RWPE1 (cell line): ENCODE results near the gene ALPL.

Experiments used
- CTCF ChIA-PET: fragments of 350-600 bp; sonication (Branson Sonifier 250); formaldehyde crosslinking; extraction: SDS; loops from one replicate; lab custom pipeline; 2021; lab: Yijun Ruan, JAX
- POLR2A ChIA-PET: fragments of 400-600 bp; formaldehyde crosslinking; extraction: SDS; loops from one replicate; lab custom pipeline; 2020; ENCODE audit warnings: antibody characterized with exemption; ENCODE audit not compliant: low non-redundant PET; lab: Yijun Ruan, JAX
- DNase-seq: peaks from one replicate; pipeline ENCODE4 v3.0.0; 2012; ENCODE audit warnings: low spot score
- H3K27ac ChIP-seq: fragments of 450-650 bp; 2 replicates; pipeline ENCODE4 v1.5.1; 2017
- CTCF ChIP-seq: fragments of 450-650 bp; conservative IDR thresholded peaks from 2 replicates; pipeline ENCODE4 v1.5.1; 2017; ENCODE audit warnings: low read depth, mild to moderate bottlenecking

Gene ALPL

GRCh38 chr1:21550097-21550496 is 40.9 kb downstream of the ALPL start:
- POLR2A ChIA-PET = no interaction called here
- H3K27ac ChIP-seq = no peak overlapping the region
- DNase-seq = no peak
- CTCF ChIA-PET = no interaction called here
- TF ChIP-seq CTCF = no peak

- H3K27ac ChIP-seq = no peak overlapping the region
- TF ChIP-seq CTCF = no peak
- DNase-seq = no peak
- POLR2A ChIA-PET = no interaction called here
- CTCF ChIA-PET = no interaction called here
These were observed 41.7 kb downstream of the ALPL start for GRCh38 chr1:21550866-21551475.

GRCh38 chr1:21552715-21553114 is 43.5 kb downstream of the ALPL start:
- CTCF ChIA-PET = interaction anchor here (0.6 to 0.7 kb wide), 4 partner anchors 182 to 825 kb away, joined by 3 read pairs; no protein-coding TSS in a partner anchor
- DNase-seq = no peak
- POLR2A ChIA-PET = no interaction called here
- H3K27ac ChIP-seq = no peak overlapping the region
- TF ChIP-seq CTCF = no peak

- POLR2A ChIA-PET = no interaction called here
- CTCF ChIA-PET = interaction anchor here (1.3 kb wide), 1 partner anchor 44 kb away, joined by 5 read pairs; the partner anchor contains the start of gene ALPL
- no peak for DNase-seq
- no peak for TF ChIP-seq CTCF
- no peak overlapping the region for H3K27ac ChIP-seq
These were observed 44.1 kb downstream of the ALPL start for GRCh38 chr1:21553116-21553926.

GRCh38 chr1:21559788-21560567 is 50.8 kb downstream of the ALPL start:
- no peak for TF ChIP-seq CTCF
- DNase-seq = no peak
- H3K27ac ChIP-seq = no peak overlapping the region
- ChIA-PET CTCF (interaction anchor here (0.6 to 1.1 kb wide), 3 partner anchors 51 to 1067 kb away, joined by 3 to 5 read pairs (median 5); no protein-coding TSS in a partner anchor), POLR2A (no interaction called here)

- DNase-seq = no peak
- H3K27ac ChIP-seq = no peak overlapping the region
- ChIA-PET CTCF (interaction anchor here (0.5 to 1.1 kb wide), 2 partner anchors 19 to 52 kb away, joined by 3 to 4 read pairs; no protein-coding TSS in a partner anchor), POLR2A (no interaction called here)
- TF ChIP-seq CTCF = no peak
These were observed 51.9 kb downstream of the ALPL start for GRCh38 chr1:21560916-21561638.
